Stomach (tissue), 4 donors: ENCODE results near the gene NUMB.

Experiments used
- EP300 ChIP-seq: sonication (generic); formaldehyde crosslinking; IDR thresholded peaks from one replicate; pipeline ENCODE4 v1.6.1; 2017; ENCODE audit warnings: antibody characterized with exemption
- POLR2A ChIP-seq, 4 donors: fragments of 450-650 bp; IDR thresholded peaks; one replicate each; pipeline ENCODE4 v1.6.1; 2016; ENCODE audit warnings: antibody characterized with exemption in 4 of 4, control low read depth in 2 of 4, mild to moderate bottlenecking in 1 of 4, moderate library complexity in 1 of 4
- POLR2AphosphoS5 ChIP-seq, 3 donors: sonication (generic); formaldehyde crosslinking; IDR thresholded peaks; one replicate each; pipeline ENCODE4 v1.6.1; 2016; ENCODE audit warnings: antibody characterized with exemption in 3 of 3
- TF ChIP-seq, protein P1 (sequence below), 7 experiments: fragments of 450-650 bp in 4 of 7; fragments of 200-600 bp in 3 of 7; sonication (generic) in 3 of 7; IDR thresholded peaks; one replicate each; pipeline ENCODE4 v1.5.1; 2016 to 2019; ENCODE audit warnings: antibody characterized with exemption in 7 of 7, control low read depth in 2 of 7, mild to moderate bottlenecking in 1 of 7

DNA sequence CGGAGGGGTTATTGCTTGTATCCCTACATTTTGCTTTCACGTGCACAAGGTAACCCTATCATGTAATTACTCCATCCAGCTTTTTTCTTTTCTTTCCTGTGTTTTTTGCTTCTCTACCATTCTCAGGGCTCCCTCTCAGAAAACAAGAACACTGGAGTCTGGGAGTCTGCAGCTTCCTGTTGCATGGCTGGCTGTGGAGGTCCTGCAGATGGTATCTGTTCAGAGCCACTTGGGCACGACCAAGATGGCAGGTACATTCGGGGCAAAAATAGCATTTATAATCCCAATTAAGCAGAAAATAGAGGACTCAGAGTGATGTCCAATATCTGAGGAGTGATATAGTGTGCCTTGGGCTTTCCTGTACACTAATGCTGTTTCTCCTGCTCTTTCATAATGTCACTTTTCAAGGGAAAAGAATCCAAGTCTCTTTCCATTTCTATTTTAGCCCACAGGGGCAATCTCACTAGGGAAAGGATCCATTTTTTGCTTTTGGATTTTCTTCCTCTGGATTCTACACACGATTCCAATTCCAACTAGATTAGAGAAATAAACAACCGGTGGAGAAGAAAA, 3.2 kb upstream of the NUMB start:
- TF ChIP-seq, protein P1, sequence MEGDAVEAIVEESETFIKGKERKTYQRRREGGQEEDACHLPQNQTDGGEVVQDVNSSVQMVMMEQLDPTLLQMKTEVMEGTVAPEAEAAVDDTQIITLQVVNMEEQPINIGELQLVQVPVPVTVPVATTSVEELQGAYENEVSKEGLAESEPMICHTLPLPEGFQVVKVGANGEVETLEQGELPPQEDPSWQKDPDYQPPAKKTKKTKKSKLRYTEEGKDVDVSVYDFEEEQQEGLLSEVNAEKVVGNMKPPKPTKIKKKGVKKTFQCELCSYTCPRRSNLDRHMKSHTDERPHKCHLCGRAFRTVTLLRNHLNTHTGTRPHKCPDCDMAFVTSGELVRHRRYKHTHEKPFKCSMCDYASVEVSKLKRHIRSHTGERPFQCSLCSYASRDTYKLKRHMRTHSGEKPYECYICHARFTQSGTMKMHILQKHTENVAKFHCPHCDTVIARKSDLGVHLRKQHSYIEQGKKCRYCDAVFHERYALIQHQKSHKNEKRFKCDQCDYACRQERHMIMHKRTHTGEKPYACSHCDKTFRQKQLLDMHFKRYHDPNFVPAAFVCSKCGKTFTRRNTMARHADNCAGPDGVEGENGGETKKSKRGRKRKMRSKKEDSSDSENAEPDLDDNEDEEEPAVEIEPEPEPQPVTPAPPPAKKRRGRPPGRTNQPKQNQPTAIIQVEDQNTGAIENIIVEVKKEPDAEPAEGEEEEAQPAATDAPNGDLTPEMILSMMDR (IDR thresholded peaks at IDR 0.05), result no peak
- TF ChIP-seq POLR2A (IDR thresholded peaks at IDR 0.05) (no peak), EP300 (no peak), POLR2AphosphoS5 (IDR thresholded peaks at IDR 0.05) (no peak)
